Measurements from ENCODE around the gene ACTMAP. TPM values are rescaled to one million over a fixed set of nuclear protein-coding genes. Genes with fewer than 3 reads are reported as not detected.

ACTMAP gene
- total and polyA plus RNA-seq, 9 of the 15 experiments (the other 6 are each of a cell fraction or from before 2014, with no cell fraction given), result 1.7 to 16.6 (median 4.9) TPM

- no peak for TF ChIP-seq SAP30 (IDR thresholded peaks at IDR 0.05; ENCODE audit: borderline replicate concordance, insufficient read depth, low read depth, low read length, poor library complexity, severe bottlenecking)
- no peak for TF ChIP-seq NR2C2 (CRISPR knock-in tag; IDR thresholded peaks at IDR 0.05)
- TF ChIP-seq NR2C2 (tag; IDR thresholded peaks at IDR 0.05), result 0 out of 2 replicates have a peak, but pooled peaks have one; percentile 45
- no peak for TF ChIP-seq ZNF699 (CRISPR knock-in tag; IDR thresholded peaks at IDR 0.05; ENCODE audit: insufficient replicate concordance)
- peak; percentile 43; the same call in 1 of the 2 replicates for TF ChIP-seq CBX1 (IDR thresholded peaks at IDR 0.05; ENCODE audit: low read depth)
- TF ChIP-seq MXI1 (IDR thresholded peaks at IDR 0.05; ENCODE audit: low read depth, low read length), result no peak
- TF ChIP-seq MEIS2 (IDR thresholded peaks at IDR 0.05; ENCODE audit: partially characterized antibody), result peak; percentile 26
- no peak for TF ChIP-seq ZNF277 (CRISPR knock-in tag; IDR thresholded peaks at IDR 0.05; ENCODE audit: borderline replicate concordance)
- TF ChIP-seq RCOR1 (IDR thresholded peaks at IDR 0.05; ENCODE audit: borderline replicate concordance in 1 of 2, low read depth in 2 of 2, low read length in 2 of 2), result peak; percentile 8 to 64; a peak in 3 of 4 replicates
- no peak for TF ChIP-seq MED1 (CRISPR knock-in tag; IDR thresholded peaks at IDR 0.05; ENCODE audit: borderline replicate concordance)
- no peak for TF ChIP-seq ZNF395 (CRISPR knock-in tag; IDR thresholded peaks at IDR 0.05)
- TF ChIP-seq NCOA6 (IDR thresholded peaks at IDR 0.05), result no peak
- peak; percentile 63 for TF ChIP-seq NR2C1 (IDR thresholded peaks at IDR 0.05)
- TF ChIP-seq NR2C1 (tag; IDR thresholded peaks at IDR 0.05), result peak; percentile 53; the same call in 1 of the 2 replicates
- no peak for TF ChIP-seq ZNF318 (IDR thresholded peaks at IDR 0.05; ENCODE audit: borderline replicate concordance in 1 of 2, low read depth in 1 of 2)
- TF ChIP-seq ZZZ3 (IDR thresholded peaks at IDR 0.05), result no peak
These were observed 45.6 kb downstream of the ACTMAP start (continued) for GRCh38 chr19:40704491-40705361.

All from K562 (cell line).